Measurements from ENCODE around the gene NUDCD3.
A peak's percentile ranks its signal among the peaks of the same experiment; 100 is the strongest.

Gene NUDCD3

DNA sequence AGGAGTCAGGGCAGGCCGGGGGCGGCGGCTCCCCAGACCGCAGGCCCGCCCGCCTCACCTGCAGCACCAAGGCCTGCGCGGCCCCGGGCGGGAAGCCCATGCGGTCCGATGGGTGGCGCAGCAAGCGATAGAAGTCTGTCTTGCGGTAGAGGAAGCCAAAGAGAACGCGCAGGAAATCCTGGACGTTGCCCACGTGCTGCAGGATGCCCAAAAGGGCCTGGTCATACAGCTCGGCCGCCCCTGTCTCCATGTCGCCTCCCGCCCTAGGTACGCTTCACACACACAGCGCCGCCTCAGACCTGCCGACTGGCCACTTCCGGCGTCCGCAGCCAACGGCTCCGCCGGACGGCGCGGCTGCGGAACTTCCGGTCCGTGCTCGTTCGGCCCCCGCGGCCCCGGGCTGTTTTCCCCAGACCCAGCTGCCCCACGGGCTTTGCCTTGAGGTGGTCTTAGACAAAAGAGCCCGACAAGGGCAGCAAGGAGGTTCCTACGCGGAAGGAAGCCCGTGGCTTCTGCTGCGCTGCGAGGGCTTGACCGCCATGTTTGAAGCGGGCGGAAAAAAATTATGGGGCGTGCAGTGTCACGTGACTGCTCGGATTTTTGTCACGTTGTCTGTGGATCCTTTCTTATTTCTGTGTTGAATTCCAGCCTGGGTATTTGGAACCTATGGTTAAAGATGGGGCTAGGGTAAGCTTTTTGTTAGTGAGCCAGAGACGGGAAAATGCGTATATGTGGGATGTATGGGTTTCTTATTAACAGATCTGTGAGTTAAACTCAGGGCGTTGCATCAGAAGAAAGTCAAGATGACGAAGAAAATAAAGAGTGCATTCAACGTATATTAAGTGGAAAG is at the start of gene NUDCD3:
TSS of gene NUDCD3 (minus strand) at position 308 of the 850 bp plus-strand sequence. CDS start at position 250, 58 bp downstream.
- DNase-seq = peak; percentile 86

DNA sequence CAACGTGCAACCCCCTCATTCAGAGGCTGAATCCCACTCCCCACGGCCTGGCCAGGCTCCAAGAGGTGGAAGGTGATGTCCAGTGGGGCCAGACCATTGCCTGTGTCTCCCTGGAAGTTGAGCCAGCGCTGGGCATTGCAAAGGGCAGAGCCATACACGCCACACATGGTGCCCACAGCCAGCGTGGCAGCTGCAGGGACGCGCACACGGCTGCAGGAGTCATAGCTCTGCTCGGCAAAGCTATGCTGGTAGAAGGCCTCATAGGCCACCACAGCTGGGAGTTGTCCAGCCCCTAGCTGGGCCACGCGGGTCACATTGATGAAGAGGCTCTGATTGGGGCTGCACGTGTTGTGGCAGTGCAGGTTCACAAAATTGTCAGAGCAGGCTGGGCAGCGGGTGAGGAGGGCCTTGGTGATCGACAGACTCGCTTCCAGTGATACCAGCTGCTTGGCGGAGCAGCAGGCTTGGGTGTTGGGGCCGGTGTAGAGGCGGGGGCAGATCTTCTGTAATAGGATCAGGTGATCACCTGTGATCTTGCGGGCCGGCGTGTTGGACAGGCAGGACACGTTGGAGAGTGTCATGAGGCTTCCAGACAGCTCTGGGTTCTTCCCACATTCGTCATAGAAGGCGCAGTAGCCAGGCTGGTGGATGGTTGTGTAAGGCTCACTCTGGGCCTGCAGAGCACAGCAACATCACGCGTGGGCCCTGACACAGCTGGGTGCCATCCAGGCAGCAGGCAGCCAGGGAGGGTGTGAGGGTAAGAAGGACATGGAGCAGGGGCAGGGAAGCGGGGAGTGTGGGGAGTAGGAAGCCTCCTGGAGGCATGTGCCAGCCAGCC is 49.4 kb upstream of the NUDCD3 start:
- no peak for DNase-seq

DNA sequence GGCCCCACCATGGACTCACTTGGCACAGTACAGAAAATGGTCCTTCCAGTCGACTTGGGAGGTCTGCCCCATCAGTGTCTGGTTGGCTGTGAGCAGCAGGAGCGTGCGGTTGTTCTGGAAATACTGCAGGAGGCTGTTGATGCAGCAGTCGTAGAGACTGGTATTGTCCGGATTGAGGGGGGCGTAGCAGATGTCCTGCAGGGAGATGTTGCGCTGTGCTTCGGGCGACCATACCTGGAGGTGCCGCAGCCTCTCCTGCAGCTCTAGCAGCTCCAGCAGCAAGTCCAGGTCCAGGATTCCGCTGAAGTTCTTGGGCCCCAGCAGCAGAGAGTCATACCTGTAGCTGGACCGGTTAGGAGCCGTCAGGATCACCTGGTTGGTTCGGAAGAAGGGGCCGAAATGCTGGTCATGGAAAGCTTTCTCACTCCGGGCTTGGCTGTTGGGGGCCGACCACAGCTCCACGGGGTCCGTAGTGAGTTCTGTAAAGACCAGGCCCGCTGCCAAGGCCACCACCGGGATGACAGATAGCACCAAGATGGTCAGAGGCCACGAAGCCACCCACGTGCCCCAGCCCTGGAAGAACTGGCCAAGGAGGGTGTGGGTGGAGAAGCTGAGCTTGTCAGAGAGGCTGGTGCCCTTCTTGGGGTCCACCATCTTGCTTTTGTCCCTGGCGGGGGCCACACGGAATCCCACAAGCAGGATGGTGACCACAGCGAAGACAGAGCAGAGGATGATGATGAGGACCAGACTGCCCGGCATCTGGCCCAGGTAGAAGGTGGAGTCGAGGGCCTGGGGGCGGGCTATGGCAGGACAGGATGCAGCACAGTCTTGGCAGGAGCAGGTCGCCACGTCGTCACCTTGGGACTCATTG is 48.6 kb upstream of the NUDCD3 start:
- DNase-seq = no peak

DNA sequence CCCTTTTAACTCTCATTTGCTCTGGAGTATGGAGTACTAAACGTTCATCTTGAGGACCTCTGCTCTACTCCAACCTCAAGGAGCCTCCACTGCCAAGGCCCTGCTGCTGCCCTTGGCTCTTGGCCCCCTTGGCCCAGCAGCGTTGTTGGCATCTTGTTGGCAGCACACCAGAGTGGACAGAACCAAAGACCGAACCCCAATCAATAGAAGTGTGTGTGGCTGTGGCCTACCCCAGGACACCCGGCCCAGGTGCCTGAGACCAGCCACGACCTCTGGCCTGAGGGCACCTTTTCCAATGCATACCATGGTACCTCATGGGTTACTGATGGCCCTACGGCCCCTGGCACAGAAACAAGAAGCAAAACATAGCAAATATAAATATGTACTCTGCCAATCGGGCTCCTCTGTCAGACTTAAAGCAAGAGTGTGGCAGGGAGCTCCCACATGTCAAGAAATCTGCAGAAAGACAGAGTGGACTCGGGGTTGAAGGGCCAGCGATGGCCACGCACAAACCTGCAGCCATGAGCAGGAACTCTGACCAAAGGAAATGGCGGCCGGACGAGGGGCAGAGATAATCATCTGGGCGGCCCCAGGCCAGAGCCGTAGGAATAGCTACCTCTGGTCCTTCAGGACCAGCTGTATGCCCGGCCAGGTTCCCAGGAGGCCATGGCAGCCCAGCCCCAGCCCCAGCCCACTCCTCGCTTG is 47.8 kb upstream of the NUDCD3 start:
- DNase-seq = no peak

DNA sequence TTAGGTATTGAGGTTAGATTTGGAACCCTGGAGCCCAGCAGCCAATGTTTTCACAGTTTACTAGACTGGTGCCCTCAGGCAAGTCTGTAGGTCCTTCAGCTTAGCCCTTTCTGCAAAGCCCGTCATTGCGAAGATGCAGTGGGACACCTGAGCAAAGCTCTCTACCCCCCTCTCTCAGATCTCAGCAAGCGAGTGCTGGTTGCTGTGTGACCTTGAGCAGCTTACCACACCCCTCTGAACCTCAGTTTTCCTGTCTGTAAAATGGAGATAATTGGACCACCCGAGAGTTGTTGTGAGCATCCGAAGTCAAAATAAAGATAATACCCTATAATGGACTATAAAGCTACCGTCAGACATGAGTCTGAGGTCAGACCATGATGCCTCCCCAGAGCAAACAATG is 47.0 kb upstream of the NUDCD3 start:
- DNase-seq = no peak

DNA sequence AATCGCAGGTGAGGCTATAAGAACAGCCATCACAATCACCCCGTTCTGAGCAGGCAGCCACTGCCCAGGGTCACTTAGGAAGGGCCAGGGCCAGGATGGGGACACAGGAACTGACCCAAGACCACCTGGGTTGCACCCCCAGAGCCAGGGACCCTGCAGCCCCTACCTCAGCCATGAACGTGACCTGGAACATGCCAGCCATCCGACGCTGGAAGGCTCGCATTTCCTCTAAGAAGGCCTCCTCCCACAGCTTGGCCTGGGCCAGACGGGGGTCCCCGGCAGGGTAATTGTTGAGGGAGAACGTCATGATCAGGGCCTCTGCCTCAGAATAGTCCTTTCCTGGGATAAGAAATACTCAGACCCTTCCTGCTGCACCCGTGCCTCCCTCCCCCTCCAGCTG is 45.6 kb upstream of the NUDCD3 start:
- DNase-seq = no peak

DNA sequence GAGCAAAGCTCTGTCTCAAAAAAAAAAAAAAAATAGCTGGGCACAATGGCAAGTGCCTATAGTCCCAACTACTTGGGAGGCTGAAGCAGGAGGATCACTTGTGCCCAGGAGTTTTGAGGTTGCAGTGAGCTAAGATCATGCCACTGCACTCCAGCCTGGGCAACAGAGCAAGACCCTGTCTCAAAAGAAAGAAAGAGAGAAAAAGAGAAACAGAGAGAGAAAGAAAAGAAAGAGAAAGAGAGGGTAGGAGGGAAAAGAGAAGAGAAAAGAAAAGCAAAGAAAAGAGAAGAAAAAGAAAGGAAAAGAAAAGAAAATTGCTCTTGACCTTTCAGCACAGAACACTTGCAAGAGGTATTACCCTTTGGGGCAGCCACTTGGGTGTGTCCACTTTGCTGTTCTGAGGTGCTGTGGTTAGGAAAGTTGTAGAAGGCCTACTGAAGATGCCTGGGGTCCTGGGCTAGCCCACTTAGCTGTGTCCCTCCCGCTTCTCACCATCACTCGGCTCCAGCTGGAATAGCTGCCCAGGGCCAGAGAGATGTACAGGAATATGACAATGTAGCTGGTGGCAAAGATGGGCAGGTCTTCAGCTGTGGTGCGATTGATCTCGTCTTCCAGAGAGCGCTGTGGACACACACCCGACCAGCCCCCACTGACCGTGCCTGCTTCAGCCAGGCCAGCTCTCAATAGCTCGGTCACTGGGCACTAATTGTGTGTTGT is 45.0 kb upstream of the NUDCD3 start:
- DNase-seq = no peak

DNA sequence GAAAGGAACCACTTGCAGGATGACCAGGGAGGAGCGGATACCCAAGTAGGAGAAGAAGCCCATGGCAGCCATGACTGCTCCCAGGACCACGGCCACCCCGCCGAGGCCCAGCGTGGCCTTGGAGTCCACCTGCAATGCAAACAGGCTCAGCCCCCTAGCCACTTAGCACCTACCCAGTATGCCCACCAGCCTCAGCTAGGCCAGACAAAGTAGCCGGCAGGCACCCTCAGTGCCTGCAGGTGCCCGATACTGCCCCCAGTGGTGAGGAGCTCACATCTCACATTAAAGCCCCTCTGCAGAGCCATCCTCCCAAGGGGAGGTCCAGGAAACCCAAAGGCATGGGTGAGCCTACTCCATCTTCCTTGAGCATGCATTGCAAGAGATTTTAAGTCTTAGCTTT is 44.0 kb upstream of the NUDCD3 start:
- DNase-seq = peak; percentile 75

DNA sequence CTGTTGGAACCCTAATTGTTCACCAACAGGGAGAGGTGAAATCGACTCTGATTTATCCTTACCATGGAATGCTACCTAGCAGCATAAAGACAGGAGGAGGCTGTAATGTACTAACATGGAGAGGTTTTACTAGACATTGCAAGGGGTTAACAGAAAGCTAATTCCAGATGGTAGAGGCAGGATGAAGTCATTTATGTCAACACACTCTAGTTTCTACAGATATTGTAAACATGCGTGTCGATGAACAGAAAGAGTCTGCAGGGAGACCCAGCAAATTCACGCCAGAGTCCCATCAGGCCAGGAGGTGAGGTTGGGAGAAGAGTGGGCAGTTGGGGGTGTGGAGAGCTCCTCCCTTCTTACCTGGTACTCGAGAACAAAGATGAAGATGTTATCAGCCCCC is 43.6 kb upstream of the NUDCD3 start:
- no peak for DNase-seq

DNA sequence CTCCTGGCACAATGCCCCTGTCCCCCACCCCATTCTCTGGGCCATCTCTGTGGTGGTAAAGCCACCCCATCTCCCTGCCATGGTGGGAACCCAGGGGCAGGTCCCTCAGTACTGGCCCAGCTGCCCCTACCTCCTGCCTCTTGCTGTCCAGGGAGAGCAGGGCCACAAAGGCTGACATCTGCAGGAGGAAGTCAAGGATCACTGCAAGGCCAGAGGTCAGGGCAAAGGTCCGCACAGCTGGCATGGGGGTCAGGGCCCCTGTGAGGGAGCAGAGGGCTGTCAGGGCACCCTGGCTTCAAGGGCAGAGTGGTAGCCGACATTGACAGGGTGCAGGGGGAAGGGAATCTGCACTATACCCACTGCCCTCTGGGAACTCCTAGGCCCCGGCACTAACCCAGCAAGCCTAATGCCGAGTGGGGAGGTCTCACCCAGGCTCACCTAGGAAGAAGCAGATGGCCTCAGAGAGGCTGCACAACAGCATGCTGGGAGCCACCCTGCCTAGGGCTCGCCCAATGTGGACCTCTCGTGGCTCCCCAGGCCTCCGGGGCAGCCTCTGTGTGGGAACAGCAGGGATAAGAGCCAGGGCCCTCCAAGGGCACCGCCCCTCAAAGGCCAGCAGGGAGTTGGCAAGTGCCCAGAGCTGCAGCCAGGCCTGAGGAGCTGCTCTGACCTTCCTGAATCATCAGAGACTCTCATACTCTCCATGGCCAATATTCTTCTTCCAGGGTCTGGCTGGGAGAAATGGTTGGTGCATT is 43.0 kb upstream of the NUDCD3 start:
- DNase-seq = no peak

DNA sequence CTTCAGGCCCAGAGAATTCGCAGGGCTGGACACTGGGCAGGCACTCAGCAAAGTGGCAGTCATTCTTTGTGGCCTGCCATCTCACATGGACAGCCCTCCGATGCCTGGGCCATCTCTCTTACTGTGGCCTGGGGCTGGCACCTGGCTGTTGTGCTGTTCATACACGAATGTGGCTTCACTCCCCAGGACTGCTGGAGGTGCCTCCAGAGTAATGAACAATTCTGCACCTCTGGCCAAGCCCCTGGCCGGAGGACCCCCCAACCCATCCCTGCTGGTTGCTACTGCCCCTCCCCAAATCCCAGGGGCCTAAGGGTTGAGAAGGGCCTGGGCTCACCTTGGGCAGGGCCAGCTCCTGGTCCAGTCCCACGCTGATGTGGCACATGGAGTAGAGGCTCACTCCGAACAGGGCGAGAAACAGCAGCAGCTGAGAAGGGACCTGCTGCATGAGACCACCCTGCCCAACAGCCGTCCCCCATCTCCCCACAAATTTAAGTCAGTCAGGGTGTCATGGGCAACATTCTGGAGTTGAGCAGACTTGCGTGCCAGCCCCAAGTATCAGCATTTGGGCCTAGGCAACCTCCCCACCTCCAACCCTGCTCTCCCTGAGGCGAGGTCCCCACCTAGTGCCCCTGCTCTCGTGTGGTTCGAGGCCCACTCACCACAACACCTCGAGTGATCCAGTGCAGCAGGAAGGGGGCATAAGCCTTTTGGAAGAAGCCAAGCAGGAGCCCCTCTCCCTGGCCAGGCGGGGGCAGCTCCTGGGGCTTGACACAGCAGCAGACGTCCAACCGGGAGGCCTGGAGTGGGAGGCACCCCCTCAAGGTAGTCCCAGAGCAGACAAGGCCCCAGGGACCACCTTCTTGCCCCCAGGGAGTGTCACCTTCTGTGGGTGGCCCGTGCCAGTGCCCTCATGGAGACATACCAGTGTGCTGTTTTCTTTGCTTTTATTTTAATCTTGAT is 41.2 kb upstream of the NUDCD3 start:
- DNase-seq = no peak

DNA sequence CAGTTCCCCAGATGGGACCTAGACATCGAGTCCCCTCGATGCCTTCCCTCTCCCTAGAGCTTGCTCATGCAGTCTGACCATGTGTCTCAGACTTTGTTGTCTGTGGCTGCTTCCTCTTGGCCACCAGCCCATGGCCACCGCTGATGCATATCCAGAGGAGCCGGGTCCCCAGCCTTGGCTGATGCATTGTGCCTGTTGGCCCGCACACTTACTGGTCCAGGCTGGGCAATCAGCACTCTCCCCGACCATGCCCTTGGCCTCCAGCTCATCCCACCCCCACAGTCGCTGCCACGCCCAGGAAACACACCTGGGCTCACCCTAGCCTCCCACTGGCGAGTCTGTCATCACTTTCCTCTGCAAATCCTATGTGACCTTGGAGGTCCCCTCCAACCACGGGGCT is 40.5 kb upstream of the NUDCD3 start:
- DNase-seq = no peak

DNA sequence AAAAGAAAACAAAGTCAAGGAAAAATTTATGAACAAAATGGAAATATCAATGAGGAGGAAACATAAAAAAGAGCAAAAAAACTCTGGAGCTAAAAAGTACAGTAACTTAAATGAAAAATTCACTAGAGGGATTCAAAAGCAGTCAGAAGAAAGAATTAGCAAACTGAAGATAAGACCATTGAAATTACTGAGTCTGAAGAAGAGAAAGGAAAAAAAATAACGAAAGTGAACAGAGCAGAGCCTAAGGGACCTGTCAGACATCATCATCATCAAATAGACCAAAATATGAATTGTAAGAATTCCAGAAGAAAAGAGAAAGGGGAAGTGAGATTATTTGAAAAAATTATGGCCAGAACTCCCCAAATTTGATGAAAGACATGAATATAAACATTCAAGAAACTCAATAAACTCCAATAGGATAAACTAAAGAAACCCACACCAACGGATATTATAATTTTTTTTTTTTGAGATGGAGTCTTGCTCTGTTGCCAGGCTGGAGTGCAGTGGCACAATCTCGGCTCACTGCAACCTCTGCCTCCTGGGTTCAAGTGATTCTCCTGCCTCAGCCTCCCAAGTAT is 34.4 kb upstream of the NUDCD3 start:
- no peak for DNase-seq

DNA sequence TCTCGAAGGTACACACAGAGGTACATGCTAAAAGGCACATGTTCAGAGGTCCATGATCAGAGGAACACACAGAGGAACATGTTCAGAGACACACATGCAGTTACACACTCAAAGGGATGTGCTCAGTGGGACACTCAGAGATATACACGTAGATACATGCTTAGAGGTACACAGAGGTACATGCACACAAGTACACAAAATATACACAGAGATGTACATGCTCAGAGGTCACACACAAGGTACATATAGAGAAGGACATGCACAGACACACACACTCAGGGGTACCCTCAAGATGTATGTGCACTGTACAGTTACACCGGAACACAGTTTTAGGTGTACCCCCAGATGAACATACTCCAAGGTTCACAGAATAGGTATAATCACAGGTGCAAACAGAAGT is 31.9 kb upstream of the NUDCD3 start:
- no peak for DNase-seq

DNA sequence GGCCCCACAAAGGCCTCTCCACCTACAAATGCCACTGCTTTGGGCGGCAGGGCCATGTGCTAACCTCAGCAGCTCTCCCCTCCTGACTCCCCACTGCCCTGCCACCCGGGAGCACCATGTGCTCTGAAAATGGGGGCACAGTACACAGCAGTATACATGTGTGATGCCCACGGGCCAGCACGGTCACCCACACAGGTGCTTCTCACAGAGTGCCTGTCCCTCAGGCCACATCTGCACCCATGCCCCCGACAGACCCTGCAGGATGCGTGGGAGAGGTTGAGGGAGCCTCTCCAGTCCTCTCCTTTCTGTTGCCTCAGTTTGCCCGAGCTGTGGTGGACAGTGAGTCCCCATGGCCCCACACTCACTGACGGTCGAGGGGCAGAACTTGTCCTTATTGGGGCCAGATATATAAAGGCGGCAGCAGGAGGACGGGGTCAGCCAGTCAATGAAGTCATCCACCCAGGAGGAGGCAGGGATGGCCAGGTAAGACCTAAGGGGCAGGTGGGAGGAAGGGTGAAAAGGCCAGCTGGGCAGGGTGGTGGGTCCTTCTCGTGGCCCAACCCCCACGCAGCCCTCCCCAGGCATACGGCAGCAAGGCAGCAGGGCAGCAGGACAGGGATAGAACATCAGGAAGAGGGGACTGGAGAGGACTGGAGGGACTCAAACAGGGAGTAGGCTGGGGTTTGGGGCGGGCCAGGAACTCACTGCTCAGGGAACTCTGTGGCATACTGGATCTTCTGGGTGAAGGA is 31.1 kb upstream of the NUDCD3 start:
- no peak for DNase-seq

DNA sequence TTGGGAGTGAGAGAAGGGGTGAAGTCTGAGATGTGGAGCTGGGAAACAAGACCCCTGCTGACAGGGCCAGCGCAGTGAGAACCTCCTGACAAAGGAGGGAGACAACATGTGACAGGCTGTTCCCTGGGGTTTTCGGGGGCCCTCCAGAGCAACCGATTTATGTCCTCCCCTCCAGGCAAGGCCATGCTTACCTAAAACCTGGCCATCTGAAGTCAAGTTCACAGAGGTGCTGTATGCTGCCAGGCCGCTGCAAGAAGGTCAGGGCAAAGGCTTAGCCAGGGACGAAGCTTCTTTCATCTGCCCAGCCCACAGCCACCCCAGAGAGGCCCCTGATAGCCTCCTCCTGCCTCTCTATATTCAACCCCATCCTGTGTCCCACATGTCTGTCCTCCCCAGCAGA is 30.1 kb upstream of the NUDCD3 start:
- DNase-seq = no peak

DNA sequence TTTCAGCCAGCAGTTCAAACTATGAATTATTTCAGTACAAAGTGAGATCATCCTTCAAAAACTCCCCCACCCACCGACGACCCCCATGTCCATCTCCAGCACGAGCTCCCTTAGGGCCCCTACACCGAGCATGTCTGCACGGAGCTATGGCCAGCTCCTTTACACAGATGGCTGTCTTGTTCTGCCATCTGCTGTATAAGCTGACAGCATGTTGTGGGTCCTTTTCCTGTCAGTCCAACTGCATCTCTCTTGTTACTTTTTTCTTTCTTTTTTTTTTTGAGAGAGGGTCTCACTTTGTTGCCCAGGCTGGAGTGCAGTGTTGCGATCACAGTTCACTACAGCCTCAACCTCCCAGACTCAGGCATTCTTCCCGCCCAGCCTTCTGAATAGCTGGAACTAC is 29.1 kb upstream of the NUDCD3 start:
- DNase-seq = no peak

DNA sequence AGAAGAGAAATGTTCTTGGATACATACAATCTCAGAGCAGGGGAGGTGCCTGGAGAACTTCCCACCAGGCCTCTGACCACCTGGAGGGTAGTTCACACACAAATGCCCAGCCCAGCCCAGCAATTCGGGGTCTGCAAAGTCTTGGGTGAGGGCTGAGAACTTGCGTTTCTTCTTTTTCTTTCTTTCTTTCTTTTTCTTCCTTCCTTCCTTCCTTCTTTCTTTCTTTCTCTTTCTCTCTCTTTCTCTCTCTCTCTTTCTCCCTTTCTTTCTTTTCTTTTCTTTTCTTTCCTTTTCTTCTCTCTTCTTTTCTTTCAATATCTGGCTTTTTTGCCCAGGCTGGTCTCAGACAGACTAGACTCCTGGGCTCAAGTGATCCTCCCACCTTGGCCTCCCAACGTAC is 28.3 kb upstream of the NUDCD3 start:
- DNase-seq = no peak

DNA sequence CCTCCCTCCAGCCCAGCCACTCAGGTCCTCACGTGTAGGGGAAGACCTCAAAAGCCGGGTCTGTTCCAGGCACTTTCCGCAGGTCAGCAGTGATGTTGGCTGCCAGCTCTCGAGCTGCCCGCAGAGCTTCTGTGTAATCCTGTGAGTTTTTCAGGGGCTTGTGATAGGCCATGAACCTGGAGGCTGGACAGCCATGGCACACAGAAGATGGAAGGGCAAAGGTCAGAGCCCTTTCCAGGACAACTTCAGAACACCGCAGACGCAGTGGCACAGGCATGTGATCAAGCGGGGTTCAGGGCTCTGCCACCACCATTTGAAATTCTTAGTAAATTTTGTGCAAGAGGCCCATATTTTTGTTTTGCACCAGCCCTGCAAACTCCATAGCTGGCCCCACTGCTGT is 26.7 kb upstream of the NUDCD3 start:
- no peak for DNase-seq

Measured in activated CD4-positive, alpha-beta T cell treated with anti-CD3 and anti-CD28 coated beads for 48 hours (primary cell).